Naive thymus-derived CD4-positive, alpha-beta T cell (primary cell): Measurements from ENCODE around the gene BEND3. TPM values are rescaled to one million over a fixed set of nuclear protein-coding genes. Genes with fewer than 3 reads are reported as not detected.

Experiments
- ATAC-seq: fragments of 150-1000 bp; cut with Tn5 transposase; 2 replicates; pipeline ENCODE4 v1.10.0; 2021; ENCODE audit warnings: mild to moderate bottlenecking, moderate library complexity
- CTCF ChIA-PET: fragments of 350-600 bp; sonication (Branson Sonifier 250); formaldehyde crosslinking; loops from one replicate; lab custom pipeline; 2021; ENCODE audit warnings: antibody characterized with exemption; lab: Charles Lee
- POLR2A ChIA-PET: fragments of 350-600 bp; sonication (Branson Sonifier 250); formaldehyde crosslinking; loops from one replicate; lab custom pipeline; 2021; ENCODE audit warnings: antibody characterized with exemption, inconsistent platforms; lab: Charles Lee
- DNase-seq, 9 donors: peaks; one replicate each; pipeline versions ENCODE4 v3.0.0 to v3.0.0-alpha.2; 2020 to 2022; ENCODE audit warnings: mixed read lengths in 1 of 9
- H3K27ac ChIP-seq: one replicate; pipeline ENCODE4 v1.7.0; 2013; ENCODE audit warnings: mild to moderate bottlenecking, low read depth, low read length, moderate library complexity
- H3K27me3 ChIP-seq, 2 donors: one replicate each; pipeline ENCODE4 v1.7.0; 2013; ENCODE audit warnings: low read length in 2 of 2, mild to moderate bottlenecking in 2 of 2, moderate library complexity in 2 of 2; ENCODE audit not compliant: control insufficient read depth in 2 of 2, insufficient read depth in 2 of 2
- H3K36me3 ChIP-seq, 3 experiments: 1 replicate in 2 of 3; 2 replicates in 1 of 3; pipeline ENCODE4 v1.7.0; 2013; ENCODE audit warnings: low read length in 3 of 3, mild to moderate bottlenecking in 3 of 3, moderate library complexity in 1 of 3; ENCODE audit not compliant: insufficient read depth in 3 of 3, control insufficient read depth in 2 of 3
- H3K4me1 ChIP-seq, 2 donors: one replicate each; pipeline ENCODE4 v1.7.0; 2013; ENCODE audit warnings: low read length in 2 of 2, mild to moderate bottlenecking in 2 of 2, moderate library complexity in 1 of 2; ENCODE audit not compliant: control insufficient read depth in 2 of 2, insufficient read depth in 2 of 2
- H3K4me3 ChIP-seq: 2 replicates; pipeline ENCODE4 v1.7.0; 2013; ENCODE audit warnings: mild to moderate bottlenecking, low read length
- H3K9me3 ChIP-seq, 3 experiments: 1 replicate in 2 of 3; 2 replicates in 1 of 3; pipeline ENCODE4 v1.7.0; 2013; ENCODE audit warnings: low read length in 3 of 3; ENCODE audit not compliant: control insufficient read depth in 2 of 3
- H3K27ac Mint-ChIP-seq, 9 donors: one replicate each; pipeline ENCODE4 v1.8.0; 2020 to 2022; ENCODE audit warnings: mixed read lengths in 9 of 9, mild to moderate bottlenecking in 8 of 9, moderate library complexity in 5 of 9, inconsistent platforms in 2 of 9
- H3K27me3 Mint-ChIP-seq, 5 donors: one replicate each; pipeline ENCODE4 v1.8.0; 2021 to 2022; ENCODE audit warnings: mixed read lengths in 5 of 5, mild to moderate bottlenecking in 1 of 5
- H3K36me3 Mint-ChIP-seq, 5 donors: one replicate each; pipeline ENCODE4 v1.8.0; 2020 to 2022; ENCODE audit warnings: mixed read lengths in 5 of 5, mild to moderate bottlenecking in 3 of 5, inconsistent platforms in 1 of 5
- H3K4me1 Mint-ChIP-seq, 7 donors: one replicate each; pipeline ENCODE4 v1.8.0; 2020 to 2022; ENCODE audit warnings: mixed read lengths in 7 of 7, mild to moderate bottlenecking in 3 of 7, inconsistent platforms in 1 of 7
- H3K4me3 Mint-ChIP-seq, 10 donors: one replicate each; pipeline ENCODE4 v1.8.0; 2020 to 2022; ENCODE audit warnings: mild to moderate bottlenecking in 10 of 10, mixed read lengths in 10 of 10, moderate library complexity in 6 of 10, inconsistent platforms in 2 of 10
- H3K9me3 Mint-ChIP-seq, 11 donors: one replicate each; pipeline ENCODE4 v1.8.0; 2020 to 2022; ENCODE audit warnings: mixed read lengths in 11 of 11, mild to moderate bottlenecking in 4 of 11, inconsistent platforms in 1 of 11, moderate library complexity in 1 of 11
- intact Hi-C, 2 donors: fragments of 100-400 bp; cut with micrococcal nuclease; formaldehyde crosslinking; loops; one replicate each; pipeline ENCODE4 v1.15.1; 2023
- polyA plus RNA-seq, 2 donors: library from polyadenylated mRNA; unstranded; fragments of 300-500 nt; fragmentation: Illumina TruSeq; gene quantifications; one replicate each; pipeline ENCODE4 v1.2.3, GENCODE V29; 2021
- total RNA-seq, 6 experiments: library from RNA in 5 of 6; stranded (reverse) in 5 of 6; gene quantifications; 1 replicate in 5 of 6; 2 replicates in 1 of 6; pipeline ENCODE4 v1.2.3 and lab custom pipeline; 2021 to 2026

Gene BEND3
- total and polyA plus RNA-seq, 7 experiments from 2014 or later, result 0.34 to 4.1 (median 1.2) TPM

DNA sequence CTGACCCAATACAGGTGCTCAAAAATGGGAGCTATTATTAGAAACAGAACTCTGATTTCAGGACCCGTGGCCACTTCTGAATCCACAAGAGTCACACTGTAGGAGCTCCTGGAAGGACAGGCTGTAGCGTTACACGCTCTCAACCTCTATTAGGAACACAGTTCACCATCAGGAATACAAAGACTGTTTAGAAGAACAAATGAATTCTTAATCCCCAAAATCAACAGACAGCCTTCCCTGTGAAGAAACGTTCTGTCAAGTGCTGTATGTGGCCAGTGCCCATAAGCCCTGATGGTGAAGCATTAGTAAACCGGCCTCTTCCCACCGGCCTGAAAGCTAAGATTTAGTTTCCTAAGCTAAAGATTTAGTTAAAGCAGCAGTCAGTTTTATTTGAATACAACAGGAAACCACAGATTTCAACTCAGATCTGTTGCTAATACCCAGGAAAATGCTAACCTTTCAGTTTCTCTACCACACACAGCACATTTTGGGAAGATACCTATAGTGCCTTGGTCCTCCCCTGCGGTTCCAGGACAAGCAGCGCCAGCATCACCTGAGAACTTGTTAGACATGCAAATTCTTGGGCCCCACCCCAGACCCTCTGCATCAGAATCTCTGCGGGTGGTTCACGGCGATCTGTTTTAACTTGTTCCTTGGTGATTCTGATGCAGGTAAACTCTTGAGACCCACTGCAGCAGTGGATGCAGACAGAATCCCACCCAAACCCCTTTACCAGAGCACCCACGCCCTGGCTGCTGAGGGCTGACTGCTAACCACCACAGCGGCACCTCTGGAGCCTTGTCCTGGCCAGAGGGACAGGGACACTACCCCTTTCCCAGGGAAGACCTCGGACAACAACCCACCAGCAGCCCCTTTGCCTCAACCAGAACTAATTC, 53.9 kb downstream of the BEND3 start:
- intact Hi-C loops, result loop anchor here in 1 of 2 donors (1.0 to 2.0 kb wide), 2 partner anchors 33 to 53 kb away; partner anchors contain the start of genes BEND3 and MTRES1
- Histone ChIP-seq H3K27me3 (no peaks in the 10 kb centered on the region), H3K4me1 (peaks cover 4 to 11% of the 10 kb centered on the region in 2 donors), H3K36me3 (no peaks in the 10 kb centered on the region), H3K27ac (no peak overlapping the region), H3K9me3 (no peaks in the 10 kb centered on the region), H3K4me3 (peak overlapping the region; percentile 14)
- peak; percentile 59 for ATAC-seq
- POLR2A ChIA-PET, result interaction anchor here (0.7 kb wide), 1 partner anchor 59 kb away, joined by 3 read pairs; no protein-coding TSS in a partner anchor
- no peaks in the 10 kb centered on the region for H3K27me3 Mint-ChIP-seq
- CTCF ChIA-PET, result no interaction called here
- peaks cover 10 to 50% (median 31%) of the 10 kb centered on the region in 7 donors for H3K4me1 Mint-ChIP-seq
- DNase-seq, result peak in 3 of 9 donors; percentile 3 to 18 (median 5)
- H3K27ac Mint-ChIP-seq, result peak overlapping the region in 8 of 9 donors; percentile 32 to 82 (median 54)
- no peaks in the 10 kb centered on the region for H3K36me3 Mint-ChIP-seq
- peak overlapping the region; percentile 59 to 81 (median 78) for H3K4me3 Mint-ChIP-seq
- H3K9me3 Mint-ChIP-seq, result no peaks in the 10 kb centered on the region

DNA sequence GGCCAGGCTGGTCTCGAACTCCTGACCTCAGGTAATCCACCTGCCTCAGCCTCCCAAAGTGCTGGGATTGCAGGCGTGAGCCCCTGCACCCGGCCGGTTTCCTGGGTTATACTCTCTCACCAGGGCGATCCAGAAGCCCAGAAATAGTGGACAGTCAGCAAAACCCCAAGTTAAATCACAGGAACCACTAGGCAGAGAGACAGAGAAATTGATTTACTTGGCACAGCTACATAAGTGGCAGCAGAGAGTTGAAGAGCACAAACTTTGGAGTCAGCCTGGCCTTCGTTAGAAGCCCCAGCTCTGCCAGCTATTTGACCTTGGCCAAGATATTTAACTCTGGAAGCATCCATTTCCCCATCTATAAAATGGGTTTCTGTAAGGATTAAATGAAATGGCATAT, 54.6 kb downstream of the BEND3 start:
- ATAC-seq (no peak), DNase-seq (no peak)
- Histone ChIP-seq H3K27ac (no peak overlapping the region), H3K4me3 (no peak overlapping the region), H3K4me1 (peaks cover 4 to 11% of the 10 kb centered on the region in 2 donors), H3K27me3 (no peaks in the 10 kb centered on the region), H3K36me3 (no peaks in the 10 kb centered on the region), H3K9me3 (no peaks in the 10 kb centered on the region)
- H3K36me3 Mint-ChIP-seq, result no peaks in the 10 kb centered on the region
- intact Hi-C loops, result loop anchor here in 1 of 2 donors (1.0 to 2.0 kb wide), 2 partner anchors 32 to 54 kb away; partner anchors contain the start of genes BEND3 and MTRES1
- POLR2A ChIA-PET, result interaction anchor here (0.7 kb wide), 1 partner anchor 59 kb away, joined by 3 read pairs; no protein-coding TSS in a partner anchor
- CTCF ChIA-PET, result no interaction called here
- H3K4me3 Mint-ChIP-seq, result peak overlapping the region in 2 of 10 donors; percentile 3 to 80
- no peak overlapping the region for H3K27ac Mint-ChIP-seq
- no peaks in the 10 kb centered on the region for H3K9me3 Mint-ChIP-seq
- no peaks in the 10 kb centered on the region for H3K27me3 Mint-ChIP-seq
- H3K4me1 Mint-ChIP-seq, result peaks cover 10 to 47% (median 31%) of the 10 kb centered on the region in 7 donors

DNA sequence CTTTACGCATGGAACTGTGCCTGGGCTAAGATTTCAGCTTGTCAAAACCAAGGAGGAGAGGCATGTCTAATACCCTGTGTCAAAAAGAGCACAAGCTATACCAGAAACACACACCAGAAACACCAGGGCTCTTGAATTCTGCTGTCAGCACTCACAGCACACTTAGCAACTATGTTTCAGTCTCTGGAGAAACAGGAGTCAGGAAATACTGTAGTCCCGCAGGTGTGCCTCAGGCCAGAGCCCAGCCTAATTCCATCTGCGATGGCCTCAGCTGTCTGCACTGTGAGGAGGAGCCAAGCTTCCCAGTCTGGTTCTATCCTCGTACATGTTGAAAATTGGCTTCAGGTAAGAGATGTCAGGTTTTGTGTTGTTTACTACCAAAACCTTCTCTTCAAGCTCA, 55.7 kb downstream of the BEND3 start:
- no peak for ATAC-seq
- no peak overlapping the region for H3K27ac ChIP-seq
- peaks cover 4 to 8% of the 10 kb centered on the region in 2 donors for H3K4me1 ChIP-seq
- Mint-ChIP-seq H3K27me3 (no peaks in the 10 kb centered on the region), H3K4me1 (peaks cover 7 to 36% (median 21%) of the 10 kb centered on the region in 7 donors), H3K27ac (no peak overlapping the region), H3K9me3 (no peaks in the 10 kb centered on the region), H3K4me3 (no peak overlapping the region), H3K36me3 (no peaks in the 10 kb centered on the region)
- no peaks in the 10 kb centered on the region for H3K36me3 ChIP-seq
- CTCF ChIA-PET, result interaction anchor here (0.6 kb wide), 1 partner anchor 725 kb away, joined by 6 read pairs; no protein-coding TSS in a partner anchor
- H3K9me3 ChIP-seq, result no peaks in the 10 kb centered on the region
- POLR2A ChIA-PET, result no interaction called here
- H3K27me3 ChIP-seq, result no peaks in the 10 kb centered on the region
- intact Hi-C loops, result loop anchor here in 1 of 2 donors (2.0 kb wide), 1 partner anchor 55 kb away; the partner anchor contains the start of gene BEND3
- no peak for DNase-seq
- no peak overlapping the region for H3K4me3 ChIP-seq

DNA sequence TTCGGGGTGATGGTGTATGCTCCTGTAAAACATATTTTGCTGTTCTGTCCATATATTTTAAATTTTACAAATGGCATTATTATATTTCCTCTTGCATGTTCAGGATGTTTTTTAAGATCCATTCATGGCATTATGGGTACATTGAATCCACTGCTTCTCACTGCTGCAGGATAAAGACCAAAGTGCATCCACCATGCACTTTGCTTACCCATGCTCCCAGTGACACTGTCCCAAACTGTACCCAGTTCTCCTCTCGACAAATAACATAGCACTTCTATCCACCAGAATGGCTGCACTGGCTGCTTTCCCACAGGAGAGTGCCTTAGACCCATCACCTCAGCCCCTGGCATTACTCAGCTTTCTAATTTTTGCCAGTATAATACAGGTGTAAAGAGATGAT, 57.6 kb downstream of the BEND3 start:
- Mint-ChIP-seq H3K4me1 (peaks cover 5 to 21% (median 16%) of the 10 kb centered on the region in 7 donors), H3K27me3 (no peaks in the 10 kb centered on the region), H3K9me3 (no peaks in the 10 kb centered on the region), H3K4me3 (no peak overlapping the region), H3K36me3 (no peaks in the 10 kb centered on the region), H3K27ac (no peak overlapping the region)
- H3K9me3 ChIP-seq, result no peaks in the 10 kb centered on the region
- DNase-seq, result no peak
- intact Hi-C loops, result no loop called here
- CTCF ChIA-PET, result no interaction called here
- no peak for ATAC-seq
- peaks cover 4 to 5% of the 10 kb centered on the region in 2 donors for H3K4me1 ChIP-seq
- no peak overlapping the region for H3K27ac ChIP-seq
- POLR2A ChIA-PET, result no interaction called here
- no peak overlapping the region for H3K4me3 ChIP-seq
- H3K27me3 ChIP-seq, result no peaks in the 10 kb centered on the region
- H3K36me3 ChIP-seq, result no peaks in the 10 kb centered on the region

DNA sequence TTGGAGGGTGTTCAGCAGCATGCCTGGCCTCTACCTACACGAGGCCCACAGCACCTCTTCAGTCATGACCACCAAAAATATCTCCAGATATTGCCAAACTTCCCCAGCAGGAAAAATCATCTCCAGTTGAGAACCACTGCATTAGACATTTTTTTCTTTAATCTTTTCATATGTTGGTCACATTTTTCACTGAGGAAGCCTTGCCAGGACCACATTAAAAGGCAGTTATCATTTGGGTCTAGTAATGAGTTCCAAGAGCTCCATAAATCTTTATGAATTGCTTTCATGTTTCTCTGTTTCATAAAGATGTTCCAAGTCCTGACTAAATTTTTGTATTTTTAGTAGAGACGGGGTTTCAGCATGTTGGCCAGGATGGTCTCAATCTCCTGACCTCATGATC, 58.5 kb downstream of the BEND3 start:
- peaks cover 2 to 13% (median 11%) of the 10 kb centered on the region in 7 donors for H3K4me1 Mint-ChIP-seq
- no peak for ATAC-seq
- no peak overlapping the region for H3K4me3 Mint-ChIP-seq
- Histone ChIP-seq H3K27ac (no peak overlapping the region), H3K27me3 (no peaks in the 10 kb centered on the region), H3K4me3 (no peak overlapping the region), H3K4me1 (peaks cover 3 to 4% of the 10 kb centered on the region in 2 donors), H3K36me3 (peaks cover 0 to 6% (median 0%) of the 10 kb centered on the region in 3 experiments), H3K9me3 (no peaks in the 10 kb centered on the region)
- no peak for DNase-seq
- intact Hi-C loops, result no loop called here
- no peak overlapping the region for H3K27ac Mint-ChIP-seq
- CTCF ChIA-PET, result no interaction called here
- POLR2A ChIA-PET, result no interaction called here
- no peaks in the 10 kb centered on the region for H3K36me3 Mint-ChIP-seq
- H3K9me3 Mint-ChIP-seq, result no peaks in the 10 kb centered on the region
- H3K27me3 Mint-ChIP-seq, result no peaks in the 10 kb centered on the region

DNA sequence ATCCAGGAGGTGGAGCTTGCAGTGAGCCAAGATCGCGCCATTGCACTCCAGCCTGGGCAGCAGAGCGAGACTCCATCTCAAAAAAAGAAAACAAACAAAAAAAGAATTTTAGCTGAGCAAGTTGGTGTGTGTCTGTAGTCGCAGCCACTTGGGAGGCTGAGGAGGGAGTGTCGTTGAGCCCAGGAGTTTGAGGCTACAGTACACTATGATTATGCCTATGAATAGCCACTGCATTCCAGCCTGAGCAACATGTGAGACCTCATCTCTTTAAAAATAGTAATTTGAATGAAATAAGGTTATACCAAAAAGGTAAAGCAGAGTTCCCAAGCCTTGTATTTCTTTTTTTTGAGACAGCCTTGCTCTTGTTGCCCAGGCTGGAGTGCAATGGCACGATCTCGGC, 67.5 kb downstream of the BEND3 start:
- Mint-ChIP-seq H3K27me3 (no peaks in the 10 kb centered on the region), H3K4me3 (no peak overlapping the region), H3K36me3 (peaks cover 3 to 37% (median 18%) of the 10 kb centered on the region in 5 donors), H3K9me3 (no peaks in the 10 kb centered on the region), H3K27ac (peak overlapping the region in 1 of 9 donors; percentile 47), H3K4me1 (peaks cover 0 to 6% (median 0%) of the 10 kb centered on the region in 7 donors)
- ChIA-PET CTCF (no interaction called here), POLR2A (no interaction called here)
- Histone ChIP-seq H3K4me1 (no peaks in the 10 kb centered on the region), H3K36me3 (peaks cover 0 to 38% (median 0%) of the 10 kb centered on the region in 3 experiments), H3K27me3 (no peaks in the 10 kb centered on the region), H3K4me3 (no peak overlapping the region), H3K9me3 (no peaks in the 10 kb centered on the region), H3K27ac (no peak overlapping the region)
- intact Hi-C loops, result no loop called here
- no peak for ATAC-seq
- no peak for DNase-seq
